OCI-LY7 (cell line): Measurements from ENCODE around the gene CCNB1. TPM values are rescaled to one million over a fixed set of nuclear protein-coding genes. Genes with fewer than 3 reads are reported as not detected.
"Not testable (repeated sequence)": the region's sequence is repeated elsewhere in the genome, so short reads cannot be mapped to it uniquely, and the experiment has no call there.

Experiments used
- BruUV-seq: library from RNA; stranded (reverse); fragments of 400-500 nt; replicated peaks from 2 replicates; lab custom pipeline; 2021; lab: Mats Ljungman, UMichigan
- CTCF ChIA-PET: fragments of 300-600 bp; sonication (Branson Sonifier 250); formaldehyde crosslinking; loops from one replicate; lab custom pipeline; 2022; ENCODE audit warnings: antibody characterized with exemption; ENCODE audit not compliant: unreplicated experiment; lab: Charles Lee
- POLR2A ChIA-PET: fragments of 300-600 bp; sonication (Branson Sonifier 250); formaldehyde crosslinking; loops from one replicate; lab custom pipeline; 2022; ENCODE audit warnings: antibody characterized with exemption; lab: Charles Lee
- DNase-seq: peaks from one replicate; pipeline ENCODE4 v3.0.0-alpha.2; 2015; ENCODE audit warnings: low spot score
- H2AFZ ChIP-seq: fragments of 200-600 bp; sonication (generic), shearing (Covaris generic); 2 replicates; pipeline ENCODE4 v1.6.1; 2014; ENCODE audit warnings: mild to moderate bottlenecking, antibody characterized with exemption, low read length, moderate library complexity
- H3K27ac ChIP-seq: fragments of 200-600 bp; sonication (generic); 2 replicates; pipeline ENCODE4 v1.5.1; 2014; ENCODE audit warnings: mixed run types, low read depth, mild to moderate bottlenecking, moderate library complexity, low read length, inconsistent platforms; ENCODE audit not compliant: poor library complexity, severe bottlenecking
- H3K36me3 ChIP-seq: fragments of 200-600 bp; sonication (generic); 2 replicates; pipeline ENCODE4 v1.6.1; 2014; ENCODE audit warnings: mild to moderate bottlenecking, antibody characterized with exemption, low read length, moderate library complexity, mixed read lengths; ENCODE audit not compliant: insufficient read depth
- H3K4me1 ChIP-seq: fragments of 200-600 bp; sonication (generic); 2 replicates; pipeline ENCODE4 v1.5.1; 2014; ENCODE audit warnings: mild to moderate bottlenecking, low read length; ENCODE audit not compliant: insufficient read depth, poor library complexity, severe bottlenecking
- H3K4me2 ChIP-seq: fragments of 200-600 bp; sonication (generic); 2 replicates; pipeline ENCODE4 v1.6.1; 2014; ENCODE audit warnings: mild to moderate bottlenecking, low read length
- H3K4me3 ChIP-seq: fragments of 200-600 bp; sonication (generic); 2 replicates; pipeline ENCODE4 v1.5.1; 2014; ENCODE audit warnings: mild to moderate bottlenecking, low read depth, low read length; ENCODE audit not compliant: poor library complexity, severe bottlenecking
- H3K79me2 ChIP-seq: fragments of 200-600 bp; sonication (generic); 2 replicates; pipeline ENCODE4 v1.6.1; 2016; ENCODE audit warnings: low read depth, mild to moderate bottlenecking, low read length, moderate library complexity, mixed read lengths; ENCODE audit not compliant: insufficient read depth
- H3K9me2 ChIP-seq: fragments of 200-600 bp; sonication (generic); 2 replicates; pipeline ENCODE4 v1.6.1; 2016; ENCODE audit warnings: mild to moderate bottlenecking, low read length, mixed read lengths; ENCODE audit not compliant: insufficient read depth
- H3K9me3 ChIP-seq: fragments of 200-600 bp; sonication (generic); 2 replicates; pipeline ENCODE4 v1.6.1; 2014; ENCODE audit warnings: mild to moderate bottlenecking, mixed run types, low read length, mixed read lengths
- H4K20me1 ChIP-seq: fragments of 200-600 bp; sonication (generic); 2 replicates; pipeline ENCODE4 v1.6.1; 2014; ENCODE audit warnings: mild to moderate bottlenecking, antibody characterized with exemption, low read length, moderate library complexity, mixed read lengths; ENCODE audit not compliant: insufficient read depth
- EZH2phosphoT487 ChIP-seq: fragments of 200-600 bp; sonication (generic); IDR thresholded peaks from 2 replicates; pipeline ENCODE4 v1.6.1; 2018; ENCODE audit warnings: low read depth, borderline replicate concordance, mild to moderate bottlenecking, mixed run types, antibody characterized with exemption, low read length, moderate library complexity, mixed read lengths
- intact Hi-C: fragments of 100-400 bp; cut with micrococcal nuclease; formaldehyde crosslinking; loops from one replicate; pipeline ENCODE4 v1.10.0; 2022; ENCODE audit not compliant: unreplicated experiment
- total RNA-seq, 2 experiments: library from RNA; depleted of rRNA in 1 of 2; stranded (reverse); fragments of >200 nt in 1 of 2; shearing (Covaris generic) in 1 of 2; gene quantifications; 2 replicates each; pipeline ENCODE4 v1.2.3, GENCODE V29; 2014 to 2022
- TF ChIP-seq, protein P1 (sequence below): fragments of 200-600 bp; sonication (generic); conservative IDR thresholded peaks from 2 replicates; pipeline ENCODE4 v1.5.1; 2014; ENCODE audit warnings: mild to moderate bottlenecking, antibody characterized with exemption, low read length, moderate library complexity, mixed read lengths

The CCNB1 gene
- total RNA-seq, 2 experiments from 2014 or later = 206 to 274 TPM

DNA sequence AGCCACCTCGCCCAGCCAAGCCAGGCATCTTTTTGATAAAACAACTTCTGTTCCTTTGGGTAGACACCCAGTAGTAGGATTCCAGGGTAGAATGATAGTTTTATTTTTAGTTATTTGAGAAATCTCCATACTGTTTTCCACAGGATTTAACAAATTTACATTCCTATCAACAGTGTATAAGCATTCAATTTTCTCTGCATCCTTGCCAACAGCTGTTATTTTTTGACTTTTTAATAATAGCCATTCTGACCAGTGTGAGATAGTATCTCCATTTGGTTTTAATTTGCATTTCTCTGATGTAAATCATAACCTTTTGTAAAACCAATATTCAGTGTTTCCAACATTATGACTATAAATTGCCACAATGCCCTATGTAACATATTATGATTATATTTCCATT, 28.2 kb upstream of the CCNB1 start:
- Histone ChIP-seq H3K4me3 (no peak overlapping the region), H3K4me1 (peaks cover 10% of the 10 kb centered on the region), H3K4me2 (no peak overlapping the region), H2AFZ (no peak overlapping the region), H4K20me1 (no peaks in the 10 kb centered on the region), H3K79me2 (no peaks in the 10 kb centered on the region), H3K9me2 (no peaks in the 10 kb centered on the region), H3K9me3 (peaks cover 8% of the 10 kb centered on the region; the same call in 1 of the 2 replicates), H3K36me3 (peaks cover 2% of the 10 kb centered on the region; the same call in 1 of the 2 replicates), H3K27ac (no peak overlapping the region)
- BruUV-seq = no TSS peak
- CTCF ChIA-PET = no interaction called here
- TF ChIP-seq, protein P1, sequence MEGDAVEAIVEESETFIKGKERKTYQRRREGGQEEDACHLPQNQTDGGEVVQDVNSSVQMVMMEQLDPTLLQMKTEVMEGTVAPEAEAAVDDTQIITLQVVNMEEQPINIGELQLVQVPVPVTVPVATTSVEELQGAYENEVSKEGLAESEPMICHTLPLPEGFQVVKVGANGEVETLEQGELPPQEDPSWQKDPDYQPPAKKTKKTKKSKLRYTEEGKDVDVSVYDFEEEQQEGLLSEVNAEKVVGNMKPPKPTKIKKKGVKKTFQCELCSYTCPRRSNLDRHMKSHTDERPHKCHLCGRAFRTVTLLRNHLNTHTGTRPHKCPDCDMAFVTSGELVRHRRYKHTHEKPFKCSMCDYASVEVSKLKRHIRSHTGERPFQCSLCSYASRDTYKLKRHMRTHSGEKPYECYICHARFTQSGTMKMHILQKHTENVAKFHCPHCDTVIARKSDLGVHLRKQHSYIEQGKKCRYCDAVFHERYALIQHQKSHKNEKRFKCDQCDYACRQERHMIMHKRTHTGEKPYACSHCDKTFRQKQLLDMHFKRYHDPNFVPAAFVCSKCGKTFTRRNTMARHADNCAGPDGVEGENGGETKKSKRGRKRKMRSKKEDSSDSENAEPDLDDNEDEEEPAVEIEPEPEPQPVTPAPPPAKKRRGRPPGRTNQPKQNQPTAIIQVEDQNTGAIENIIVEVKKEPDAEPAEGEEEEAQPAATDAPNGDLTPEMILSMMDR = no peak
- TF ChIP-seq EZH2phosphoT487 = no peak
- intact Hi-C loops = no loop called here
- no peak for DNase-seq
- POLR2A ChIA-PET = no interaction called here

DNA sequence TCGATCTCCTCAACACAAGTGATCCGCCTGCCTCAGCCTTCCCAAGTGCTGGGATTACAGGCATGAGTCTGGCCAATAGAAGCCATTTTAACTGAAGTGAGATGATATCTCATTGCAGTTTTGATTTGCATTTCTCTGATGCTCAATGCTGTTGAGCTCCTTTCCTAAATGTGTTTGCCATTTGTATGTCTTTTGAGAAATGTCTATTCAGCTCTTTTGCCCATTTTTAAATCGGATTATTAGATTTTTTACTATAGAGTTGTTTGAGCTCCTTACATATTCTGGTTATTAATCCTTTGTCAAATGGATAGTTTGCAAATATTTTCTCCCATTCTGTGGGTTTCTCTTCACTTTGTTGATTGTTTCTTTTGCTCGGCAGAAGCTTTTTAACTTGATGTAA, 26.7 kb upstream of the CCNB1 start:
- BruUV-seq, H3K9me3 ChIP-seq, H3K27ac ChIP-seq, H3K79me2 ChIP-seq, H3K4me3 ChIP-seq, intact Hi-C loops, H3K36me3 ChIP-seq, H2AFZ ChIP-seq, H3K4me2 ChIP-seq, H4K20me1 ChIP-seq, H3K9me2 ChIP-seq, CTCF ChIA-PET, DNase-seq: not testable (repeated sequence)
- POLR2A ChIA-PET = interaction anchor here (0.7 to 0.8 kb wide), 2 partner anchors 11 to 24 kb away, joined by 3 read pairs; no protein-coding TSS in a partner anchor
- H3K4me1 ChIP-seq = peaks cover 10% of the 10 kb centered on the region

DNA sequence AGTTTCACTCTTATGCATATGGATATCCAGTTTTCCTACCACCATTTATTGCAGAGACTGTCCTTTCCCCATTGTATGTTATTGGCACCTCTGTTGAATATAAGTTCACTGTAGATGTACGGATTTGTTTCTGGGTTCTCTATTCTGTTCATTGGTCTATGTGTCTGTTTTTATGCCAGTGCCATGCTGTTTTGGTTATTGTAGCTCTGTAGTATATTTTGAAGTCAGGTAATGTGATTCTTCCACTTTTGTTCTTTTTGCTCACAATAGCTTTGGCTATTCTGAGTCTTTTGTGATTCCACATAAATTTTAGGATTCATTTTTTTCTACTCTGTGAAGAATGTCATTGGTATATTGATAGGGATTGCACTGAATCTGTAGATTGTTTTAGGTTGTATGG, 26.1 kb upstream of the CCNB1 start:
- Histone ChIP-seq H3K36me3 (no peaks in the 10 kb centered on the region), H3K27ac (no peak overlapping the region), H4K20me1 (no peaks in the 10 kb centered on the region), H3K79me2 (no peaks in the 10 kb centered on the region), H3K4me2 (no peak overlapping the region), H3K9me2 (no peaks in the 10 kb centered on the region), H3K4me1 (peaks cover 8% of the 10 kb centered on the region), H3K4me3 (no peak overlapping the region), H2AFZ (no peak overlapping the region), H3K9me3 (peaks cover 8% of the 10 kb centered on the region; the same call in 1 of the 2 replicates)
- ChIA-PET POLR2A (interaction anchor here (0.7 kb wide), 2 partner anchors 10 to 20 kb away, joined by 3 read pairs; no protein-coding TSS in a partner anchor), CTCF (interaction anchor here (0.7 kb wide), 1 partner anchor 10 kb away, joined by 3 read pairs; no protein-coding TSS in a partner anchor)
- TF ChIP-seq, protein P1 = no peak
- TF ChIP-seq EZH2phosphoT487 = no peak
- no peak for DNase-seq
- BruUV-seq = no TSS peak
- intact Hi-C loops = no loop called here

DNA sequence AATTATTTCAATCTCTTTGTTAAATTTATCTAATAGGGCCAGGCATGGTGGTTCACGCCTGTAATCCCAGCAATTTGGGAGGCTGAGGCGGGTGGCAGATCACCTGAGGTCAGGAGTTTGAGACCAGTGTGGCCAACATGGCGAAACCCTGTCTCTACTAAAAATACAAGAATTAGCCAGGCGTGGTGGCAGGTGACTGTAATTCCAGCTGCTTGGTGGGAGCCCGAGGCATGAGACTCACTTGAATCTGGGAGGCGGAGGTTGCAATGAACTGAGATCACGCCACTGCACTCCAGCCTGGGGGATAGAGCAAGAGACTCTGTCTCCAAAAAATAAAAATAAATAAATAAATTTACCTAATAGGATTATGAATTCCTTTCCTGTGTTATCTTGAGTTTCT, 18.4 kb upstream of the CCNB1 start:
- BruUV-seq, H3K4me2 ChIP-seq, intact Hi-C loops: not testable (repeated sequence)

More for the DNA sequence above, 18.4 kb upstream of the CCNB1 start:
- H3K4me1 ChIP-seq, DNase-seq, H3K27ac ChIP-seq, H3K79me2 ChIP-seq, H2AFZ ChIP-seq, H3K9me2 ChIP-seq, H4K20me1 ChIP-seq, H3K36me3 ChIP-seq, CTCF ChIA-PET, POLR2A ChIA-PET, H3K4me3 ChIP-seq, H3K9me3 ChIP-seq: not testable (repeated sequence)
